HepG2 (cell line): ENCODE results near the gene C1QTNF5. TPM values are rescaled to one million over a fixed set of nuclear protein-coding genes. Genes with fewer than 3 reads are reported as not detected.

ENCODE experiments used
- ATAC-seq: fragments of 200-7000 bp; cut with Tn5 transposase; 3 replicates; pipeline ENCODE4 v1.9.1; 2020; ENCODE audit warnings: mild to moderate bottlenecking, moderate library complexity
- BruUV-seq: library from RNA; stranded (reverse); fragments of 400-500 nt; replicated peaks from 2 replicates; lab custom pipeline; 2021; lab: Mats Ljungman, UMichigan
- CTCF ChIA-PET: fragments of 300-600 bp; formaldehyde crosslinking; extraction: SDS; loops from one replicate; lab custom pipeline; 2021; ENCODE audit warnings: low total read pairs, inconsistent platforms, low intra/inter-chr PET ratio; lab: Yijun Ruan, JAX
- POLR2A ChIA-PET: fragments of 350-600 bp; sonication (Branson Sonifier 250); formaldehyde crosslinking; loops from one replicate; lab custom pipeline; 2020; ENCODE audit warnings: antibody characterized with exemption, inconsistent platforms; lab: Yijun Ruan, JAX
- DNase-seq: peaks from one replicate; pipeline ENCODE4 v3.0.0-alpha.2; 2015; ENCODE audit warnings: low spot score
- FAIRE-seq: peaks from 3 replicates; lab custom pipeline; 2011; peaks lifted over from hg19 to GRCh38; lab: Jason Lieb, UNC
- H2AFZ ChIP-seq: one replicate; pipeline ENCODE4 v1.6.1; 2011; ENCODE audit warnings: low read length, inconsistent platforms
- H3K27ac ChIP-seq: fragments of 300-600 bp; 3 replicates; pipeline ENCODE4 v1.8.0; 2011; ENCODE audit warnings: mixed run types, mild to moderate bottlenecking, mixed read lengths, low read length, inconsistent platforms; ENCODE audit not compliant: insufficient read depth; ENCODE audit errors: extremely low read length
- H3K27me3 ChIP-seq, 2 experiments: fragments of 200-600 bp in 1 of 2; 2 replicates in 1 of 2; 3 replicates in 1 of 2; pipeline versions ENCODE4 v1.6.0 to v1.8.0; 2011; ENCODE audit warnings: low read length in 2 of 2, mild to moderate bottlenecking in 2 of 2, moderate library complexity in 2 of 2, inconsistent platforms in 1 of 2; ENCODE audit not compliant: insufficient read depth in 2 of 2, control insufficient read depth in 1 of 2
- H3K36me3 ChIP-seq, 2 experiments: fragments of 200-600 bp in 1 of 2; replicated peaks in 1 of 2; 2 replicates in 1 of 2; 3 replicates in 1 of 2; pipeline versions ENCODE4 v1.5.1 to v1.8.0; 2011; ENCODE audit warnings: low read length in 2 of 2, inconsistent platforms in 1 of 2; ENCODE audit not compliant: insufficient read depth in 2 of 2, control insufficient read depth in 1 of 2
- H3K4me1 ChIP-seq: 2 replicates; pipeline ENCODE4 v1.5.1; 2012; ENCODE audit warnings: low read length, inconsistent platforms; ENCODE audit not compliant: insufficient read depth
- H3K4me2 ChIP-seq: 2 replicates; pipeline ENCODE4 v1.6.0; 2011; ENCODE audit warnings: low read depth, low read length, inconsistent platforms
- H3K4me3 ChIP-seq, 3 experiments: fragments of 200-600 bp in 1 of 3; sonication (generic), shearing (Covaris generic) in 1 of 3; replicated peaks in 1 of 3; 2 replicates each; pipeline ENCODE4 v1.5.1; 2011 to 2016; ENCODE audit warnings: low read length in 3 of 3, inconsistent platforms in 2 of 3, low read depth in 2 of 3, mild to moderate bottlenecking in 2 of 3, control low read depth in 1 of 3, mixed read lengths in 1 of 3; ENCODE audit not compliant: insufficient read depth in 1 of 3
- H3K79me2 ChIP-seq: one replicate; pipeline ENCODE4 v1.6.1; 2011; ENCODE audit warnings: low read length, inconsistent platforms; ENCODE audit not compliant: insufficient read depth
- H3K9ac ChIP-seq: 2 replicates; pipeline ENCODE4 v1.6.0; 2011; ENCODE audit warnings: mild to moderate bottlenecking, low read depth, low read length, inconsistent platforms; ENCODE audit not compliant: insufficient read depth
- H3K9me3 ChIP-seq: 2 replicates; pipeline ENCODE4 v1.5.1; 2012; ENCODE audit warnings: mild to moderate bottlenecking, low read length
- H4K20me1 ChIP-seq: 2 replicates; pipeline ENCODE4 v1.6.0; 2011; ENCODE audit warnings: inconsistent platforms, mild to moderate bottlenecking, low read length, moderate library complexity; ENCODE audit not compliant: insufficient read depth
- DMAP1 ChIP-seq: IDR thresholded peaks from 2 replicates; pipeline ENCODE4 v1.6.1; 2016
- EP300 ChIP-seq, 3 experiments: sonication (generic) in 1 of 3; formaldehyde crosslinking in 1 of 3; IDR thresholded peaks; 2 replicates each; pipeline versions ENCODE4 v1.5.1 to v1.6.1; 2011 to 2020; ENCODE audit warnings: low read depth in 2 of 3, low read length in 2 of 3, borderline replicate concordance in 1 of 3, improper control_type of control experiment in 1 of 3, mild to moderate bottlenecking in 1 of 3, missing genetic modification reagents in 1 of 3, moderate library complexity in 1 of 3
- ERF ChIP-seq: IDR thresholded peaks from 2 replicates; pipeline ENCODE4 v1.6.1; 2018; ENCODE audit warnings: missing biosample characterization, missing genetic modification reagents
- HDAC6 ChIP-seq: fragments of 200-600 bp; sonication (generic); IDR thresholded peaks from 2 replicates; pipeline ENCODE4 v1.7.0; 2017; ENCODE audit warnings: mild to moderate bottlenecking, antibody characterized with exemption, low read length, low read depth
- MTA1 ChIP-seq: sonication (generic); formaldehyde crosslinking; IDR thresholded peaks from 2 replicates; pipeline ENCODE4 v1.4.0; 2020; ENCODE audit warnings: missing genetic modification reagents, mild to moderate bottlenecking, borderline replicate concordance
- RFX3 ChIP-seq: IDR thresholded peaks from 2 replicates; pipeline ENCODE4 v1.6.1; 2016; ENCODE audit warnings: missing biosample characterization, missing genetic modification reagents
- TBL1XR1 ChIP-seq: fragments of 150-350 bp; IDR thresholded peaks from 2 replicates; pipeline ENCODE4 v1.6.1; 2014; ENCODE audit warnings: borderline replicate concordance, low read length; ENCODE audit not compliant: partially characterized antibody
- ZNF205 ChIP-seq: IDR thresholded peaks from 2 replicates; pipeline ENCODE4 v1.6.1; 2018; ENCODE audit warnings: missing biosample characterization, missing genetic modification reagents
- ZNF33A ChIP-seq: sonication (generic); formaldehyde crosslinking; IDR thresholded peaks from 2 replicates; pipeline ENCODE4 v1.5.1; 2020; ENCODE audit warnings: missing genetic modification reagents, mild to moderate bottlenecking, moderate library complexity, borderline replicate concordance
- WGBS: methylation state at CpG from one replicate; pipeline ENCODE4 v1.1.6; 2017; ENCODE audit warnings: low lambda C conversion rate; 5-methylcytosine and 5-hydroxymethylcytosine counted together
- in situ Hi-C: cut with HindIII; loops from 2 replicates; pipeline ENCODE4 v1.10.0; 2017; ENCODE audit warnings: low pct_unique_long_range_greater_than_20kb; ENCODE audit not compliant: extremely low pct_ligation_motif_present
- intact Hi-C: fragments of 100-400 bp; cut with micrococcal nuclease; formaldehyde crosslinking; loops from one replicate; pipeline ENCODE4 v1.10.0; 2022; ENCODE audit not compliant: unreplicated experiment
- polyA plus RNA-seq, 8 experiments: library from polyadenylated mRNA; depleted of rRNA in 3 of 8; stranded (reverse) in 7 of 8; unstranded in 1 of 8; fragments of >200 nt; fragmentation: Illumina TruSeq in 4 of 8; extraction: Trizol in 4 of 8; gene quantifications; 2 replicates each; pipeline versions ENCODE4 v1.2.1 to v1.2.3, GENCODE V29; 2011 to 2016; ENCODE audit warnings: low read depth in 4 of 8, missing spikeins in 1 of 8, mixed read lengths in 1 of 8; ENCODE audit not compliant: insufficient read depth in 1 of 8
- total RNA-seq, 5 experiments: library from RNA; depleted of rRNA; stranded (reverse); fragments of >200 nt; fragmentation: Illumina TruSeq; extraction: Trizol; gene quantifications; 2 replicates each; pipeline ENCODE4 v1.2.3, GENCODE V29; 2016; ENCODE audit warnings: low read depth in 1 of 5
- TF ChIP-seq, protein P1 (sequence below): sonication (generic); IDR thresholded peaks from 2 replicates; pipeline ENCODE4 v1.6.1; 2016; ENCODE audit warnings: low read depth, borderline replicate concordance

The C1QTNF5 gene
- total and polyA plus RNA-seq, 2 of the 13 experiments (the other 11 are each of a cell fraction or from before 2014, with no cell fraction given) = 0.86 to 1.2 TPM

- TF ChIP-seq EP300 (IDR thresholded peaks at IDR 0.05; ENCODE audit: low read depth in 2 of 2, low read length in 2 of 2) (no peak), EP300 (CRISPR knock-in tag; IDR thresholded peaks at IDR 0.05; ENCODE audit: borderline replicate concordance) (no peak), HDAC6 (no peak)
These were observed 38.3 kb upstream of the C1QTNF5 start (continued) for GRCh38 chr11:119378851-119379465.

- TF ChIP-seq DMAP1 (CRISPR knock-in tag) = no peak
- TF ChIP-seq RFX3 = no peak
- TF ChIP-seq ZNF205 (CRISPR knock-in tag) = no peak
- TF ChIP-seq ZNF33A (CRISPR knock-in tag) = no peak
- TF ChIP-seq TBL1XR1 = no peak
- no peak for TF ChIP-seq MTA1 (CRISPR knock-in tag)
- no peak for TF ChIP-seq ERF (CRISPR knock-in tag)
- TF ChIP-seq, protein P1, sequence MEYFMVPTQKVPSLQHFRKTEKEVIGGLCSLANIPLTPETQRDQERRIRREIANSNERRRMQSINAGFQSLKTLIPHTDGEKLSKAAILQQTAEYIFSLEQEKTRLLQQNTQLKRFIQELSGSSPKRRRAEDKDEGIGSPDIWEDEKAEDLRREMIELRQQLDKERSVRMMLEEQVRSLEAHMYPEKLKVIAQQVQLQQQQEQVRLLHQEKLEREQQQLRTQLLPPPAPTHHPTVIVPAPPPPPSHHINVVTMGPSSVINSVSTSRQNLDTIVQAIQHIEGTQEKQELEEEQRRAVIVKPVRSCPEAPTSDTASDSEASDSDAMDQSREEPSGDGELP = peak; percentile 31; the same call in 1 of the 2 replicates
- TF ChIP-seq, all 625 proteins: peak for 1
- H3K27me3 ChIP-seq = no peaks in the 10 kb centered on the region; a peak in 1 of 5 replicates
- peak overlapping the region; percentile 68 for H3K27ac ChIP-seq
- no peaks in the 10 kb centered on the region for H3K36me3 ChIP-seq
- no peak overlapping the region for H2AFZ ChIP-seq
- intact Hi-C loops = no loop called here
- H3K79me2 ChIP-seq = peaks cover 25% of the 10 kb centered on the region
- no peak for ATAC-seq
- no peaks in the 10 kb centered on the region for H3K9me3 ChIP-seq
- H3K4me1 ChIP-seq = peaks cover 92% of the 10 kb centered on the region
- H3K4me2 ChIP-seq = peak overlapping the region; percentile 42
- POLR2A ChIA-PET = interaction anchor here (1.5 kb wide), 1 partner anchor 10 kb away, joined by 7 read pairs; no protein-coding TSS in a partner anchor
- DNase-seq = no peak
- CTCF ChIA-PET = no interaction called here
- in situ Hi-C loops = loop anchor here (5.0 kb wide), 1 partner anchor 94 kb away; no protein-coding TSS in a partner anchor
- H3K9ac ChIP-seq = 0 out of 2 replicates have a peak overlapping the region, but pooled peaks have one; percentile 18
- no TSS peak for BruUV-seq
- FAIRE-seq = no peak
- WGBS = 69% methylated on average over 4 of the region's 6 CpGs
- H4K20me1 ChIP-seq = no peaks in the 10 kb centered on the region
- peak overlapping the region in 1 of 3 experiments; percentile 25; a peak in 1 of 6 replicates for H3K4me3 ChIP-seq
These were observed 37.4 kb upstream of the C1QTNF5 start for GRCh38 chr11:119377961-119378667.
